ENCODE measurements around the gene RHBDL2. TPM values are rescaled to one million over a fixed set of nuclear protein-coding genes. Genes with fewer than 3 reads are reported as not detected.

Gene RHBDL2
- total and polyA plus RNA-seq, 2 of the 4 experiments (the other 2 are of a cell fraction) = 0.36 to 0.38 TPM

DNA sequence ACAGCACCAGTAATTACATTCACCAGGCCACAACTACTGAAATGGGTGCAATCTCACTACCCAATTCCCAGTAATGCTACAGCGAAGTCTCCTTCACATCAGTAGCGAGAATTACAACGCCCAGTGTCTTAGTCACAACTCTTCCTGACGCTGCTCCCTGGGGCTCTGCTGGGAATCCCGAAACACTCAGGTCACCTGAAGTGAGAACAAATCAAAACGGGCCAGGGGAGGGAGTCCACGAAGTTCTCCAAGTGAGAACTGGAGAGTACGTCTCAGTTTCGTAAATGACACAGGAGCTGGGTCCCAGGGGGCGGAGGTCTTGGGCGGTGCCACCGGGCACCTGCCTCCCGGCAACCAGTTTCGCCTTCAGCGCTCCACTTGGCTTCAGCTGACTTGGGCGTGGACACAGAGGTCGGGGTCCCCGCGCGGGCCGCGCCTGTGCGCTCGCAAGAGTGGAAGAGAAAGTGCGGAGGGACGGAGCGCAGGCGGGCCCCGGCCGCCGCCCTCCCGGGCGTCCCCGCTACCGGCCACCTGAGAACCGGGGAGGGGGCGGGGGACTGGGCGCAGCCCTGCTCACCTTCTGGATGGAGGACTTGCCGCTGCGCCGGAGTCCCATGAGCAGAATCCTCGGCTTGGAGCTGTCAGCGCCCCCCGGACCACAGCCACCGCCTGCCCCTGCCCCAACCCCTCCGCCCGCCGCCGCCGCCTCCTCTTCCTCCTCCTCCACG is 82.6 kb downstream of the RHBDL2 start:
- H4K5ac ChIP-seq (ENCODE audit: low read depth, low read length) = no peak overlapping the region

More for the DNA sequence above, 82.6 kb downstream of the RHBDL2 start:
- Histone ChIP-seq H3K4ac (ENCODE audit: low read depth, low read length) (peak overlapping the region; percentile 11), H4K91ac (ENCODE audit: insufficient read depth, low read depth, low read length) (no peak overlapping the region), H3K27ac (ENCODE audit: insufficient read depth, low read length) (peak overlapping the region; percentile 75), H2AFZ (replicated peaks; ENCODE audit: low read length, poor library complexity) (peak overlapping the region; percentile 95), H2BK15ac (ENCODE audit: low read depth, low read length) (no peak overlapping the region), H3K9ac (ENCODE audit: low read depth, low read length) (peak overlapping the region; percentile 42), H2BK5ac (ENCODE audit: low read depth, low read length, poor library complexity, severe bottlenecking) (peak overlapping the region; percentile 48), H3K36me3 (ENCODE audit: control insufficient read depth, insufficient read depth, low read length) (peaks cover 8% of the 10 kb centered on the region), H3K79me1 (ENCODE audit: low read depth in 1 of 2, low read length in 2 of 2) (peaks cover 33 to 59% of the 10 kb centered on the region in 2 experiments), H4K8ac (ENCODE audit: low read depth in 2 of 2, low read length in 2 of 2) (peak overlapping the region in 1 of 2 experiments; percentile 35; a peak in 1 of 4 replicates), H2AK5ac (ENCODE audit: low read depth, low read length) (peak overlapping the region; percentile 13; the same call in 1 of the 2 replicates), H2AK9ac (replicated peaks; ENCODE audit: low read depth, low read length, poor library complexity) (peak overlapping the region; percentile 96), H3K18ac (ENCODE audit: low read depth, low read length) (no peak overlapping the region; the same call in 1 of the 2 replicates), H3K4me1 (ENCODE audit: control insufficient read depth, insufficient read depth, low read length) (peaks cover 2% of the 10 kb centered on the region; the same call in 1 of the 2 replicates), H3K56ac (ENCODE audit: extremely low read depth, insufficient read depth, low read length) (peak overlapping the region; percentile 35; the same call in 1 of the 2 replicates), H3K9me3 (ENCODE audit: control insufficient read depth, insufficient read depth, low read length) (no peaks in the 10 kb centered on the region), H3K4me2 (ENCODE audit: low read depth, low read length) (peak overlapping the region; percentile 73), H3K27me3 (ENCODE audit: control insufficient read depth, insufficient read depth, low read length) (no peaks in the 10 kb centered on the region), H3K4me3 (ENCODE audit: insufficient read depth, low read depth, low read length) (peak overlapping the region; percentile 65), H4K20me1 (ENCODE audit: insufficient read depth, low read length) (peaks cover 3% of the 10 kb centered on the region; the same call in 1 of the 2 replicates), H2BK120ac (ENCODE audit: low read depth, low read length) (no peak overlapping the region), H2BK20ac (ENCODE audit: low read depth, low read length) (no peak overlapping the region), H3K14ac (replicated peaks; ENCODE audit: low read depth, low read length) (0 out of 2 replicates have a peak overlapping the region, but pooled peaks have one; percentile 53), H3K9me1 (ENCODE audit: insufficient read depth, low read length) (no peaks in the 10 kb centered on the region; the same call in 1 of the 2 replicates), H3K23ac (ENCODE audit: low read depth, low read length) (peak overlapping the region; percentile 67; the same call in 1 of the 2 replicates)
- ATAC-seq (ENCODE audit: low read depth) (peak; percentile 21), DNase-seq (peak; percentile 59)
- dilution Hi-C loops (cut with HindIII; ENCODE audit: low sequenced_read_pairs, unreplicated experiment) (no loop called here), in situ Hi-C loops (cut with MboI; ENCODE audit: low sequenced_read_pairs) (loop anchor here (25.0 kb wide), 1 partner anchor 678 kb away; no protein-coding TSS in a partner anchor), intact Hi-C loops (cut with micrococcal nuclease) (loop anchor here (1.0 to 2.0 kb wide), 2 partner anchors 132 to 167 kb away; partner anchors contain the start of genes AKIRIN1 and NDUFS5)
- POLR2A ChIA-PET (ENCODE audit: unreplicated experiment) = interaction anchor here (0.6 kb wide), 1 partner anchor 908 kb away, joined by 3 read pairs; no protein-coding TSS in a partner anchor
- BruUV-seq (replicated peaks) = no TSS peak
- 2% methylated on average over 27 of the region's 51 CpGs; no CpG with 5 or more reads in 1 of the 2 experiments for WGBS, 2 experiments (ENCODE audit: extremely low coverage in 2 of 2, insufficient read length in 1 of 2)
- CTCF ChIA-PET = interaction anchor here (0.6 to 0.9 kb wide), 2 partner anchors 234 to 752 kb away, joined by 3 read pairs; no protein-coding TSS in a partner anchor
- TF ChIP-seq USF2 (IDR thresholded peaks at IDR 0.05; ENCODE audit: low read depth, low read length) = 0 out of 2 replicates have a peak, but pooled peaks have one; percentile 31
- TF ChIP-seq RCOR1 (IDR thresholded peaks at IDR 0.05; ENCODE audit: insufficient replicate concordance, low read length) = no peak
- no peak for TF ChIP-seq FOS (IDR thresholded peaks at IDR 0.05; ENCODE audit: low read depth, low read length)
- no peak for TF ChIP-seq MAFK (IDR thresholded peaks at IDR 0.05; ENCODE audit: low read depth, low read length)
- peak; percentile 48; the same call in 1 of the 2 replicates for TF ChIP-seq MXI1 (IDR thresholded peaks at IDR 0.05; ENCODE audit: borderline replicate concordance, low read depth, low read length)

Measured in IMR-90 (cell line).